Liver (tissue), 9 donors: Measurements from ENCODE around the gene NCS1. TPM values are rescaled to one million over a fixed set of nuclear protein-coding genes. Genes with fewer than 3 reads are reported as not detected.

ENCODE experiments used
- DNase-seq: peaks from one replicate; pipeline ENCODE4 v3.0.0-alpha.2; 2017; ENCODE audit warnings: low spot score
- H3K27ac ChIP-seq, 2 donors: one replicate each; pipeline ENCODE4 v1.7.0; 2013; ENCODE audit warnings: inconsistent platforms in 2 of 2, low read length in 2 of 2, control low read depth in 1 of 2, low read depth in 1 of 2, mild to moderate bottlenecking in 1 of 2
- H3K27me3 ChIP-seq, 4 donors: one replicate each; pipeline versions ENCODE4 v1.6.1 to v1.7.0; 2013; ENCODE audit warnings: low read length in 3 of 4, inconsistent platforms in 1 of 4, mild to moderate bottlenecking in 1 of 4, moderate library complexity in 1 of 4; ENCODE audit not compliant: control insufficient read depth in 4 of 4, insufficient read depth in 4 of 4
- H3K36me3 ChIP-seq, 4 donors: one replicate each; pipeline versions ENCODE4 v1.6.1 to v1.7.0; 2013; ENCODE audit warnings: low read length in 3 of 4, mild to moderate bottlenecking in 3 of 4, low read depth in 1 of 4, moderate library complexity in 1 of 4; ENCODE audit not compliant: control insufficient read depth in 4 of 4, insufficient read depth in 3 of 4
- H3K4me1 ChIP-seq, 4 donors: one replicate each; pipeline versions ENCODE4 v1.6.1 to v1.7.0; 2013; ENCODE audit warnings: low read length in 3 of 4, mild to moderate bottlenecking in 3 of 4, moderate library complexity in 1 of 4; ENCODE audit not compliant: control insufficient read depth in 4 of 4, insufficient read depth in 4 of 4
- H3K4me3 ChIP-seq, 3 donors: one replicate each; pipeline versions ENCODE4 v1.6.1 to v1.7.0; 2013; ENCODE audit warnings: low read length in 3 of 3, control low read depth in 1 of 3, low read depth in 1 of 3, mild to moderate bottlenecking in 1 of 3
- H3K9ac ChIP-seq, 2 donors: one replicate each; pipeline ENCODE4 v1.7.0; 2013; ENCODE audit warnings: low read length in 2 of 2, mild to moderate bottlenecking in 2 of 2, moderate library complexity in 2 of 2, control low read depth in 1 of 2, low read depth in 1 of 2
- H3K9me3 ChIP-seq, 4 donors: one replicate each; pipeline versions ENCODE4 v1.6.1 to v1.7.0; 2013; ENCODE audit warnings: low read length in 3 of 4; ENCODE audit not compliant: control insufficient read depth in 4 of 4
- ATF3 ChIP-seq: IDR thresholded peaks from 2 replicates; pipeline ENCODE4 v1.6.1; 2016; ENCODE audit warnings: antibody characterized with exemption
- CTCF ChIP-seq: fragments of 150-350 bp; IDR thresholded peaks from 2 replicates; pipeline ENCODE4 v1.5.1; 2017; ENCODE audit warnings: improper control_type of control experiment, low read depth, low read length; ENCODE audit not compliant: missing input control
- EGR1 ChIP-seq, 2 donors: IDR thresholded peaks; 2 replicates each; pipeline ENCODE4 v1.6.1; 2016 to 2018; ENCODE audit warnings: antibody characterized with exemption in 2 of 2, low read depth in 2 of 2
- FOXA1 ChIP-seq: IDR thresholded peaks from 2 replicates; pipeline ENCODE4 v1.6.1; 2016; ENCODE audit warnings: antibody characterized with exemption
- FOXA2 ChIP-seq: IDR thresholded peaks from 2 replicates; pipeline ENCODE4 v1.6.1; 2016; ENCODE audit warnings: antibody characterized with exemption
- GABPA ChIP-seq, 2 donors: IDR thresholded peaks in 1 of 2; conservative IDR thresholded peaks in 1 of 2; 2 replicates each; pipeline ENCODE4 v1.6.1; 2016; ENCODE audit warnings: antibody characterized with exemption in 2 of 2, mild to moderate bottlenecking in 1 of 2, moderate library complexity in 1 of 2
- HNF4A ChIP-seq, 2 donors: conservative IDR thresholded peaks; 2 replicates each; pipeline ENCODE4 v1.6.1; 2016; ENCODE audit warnings: antibody characterized with exemption in 2 of 2, mild to moderate bottlenecking in 2 of 2
- HNF4G ChIP-seq: IDR thresholded peaks from 2 replicates; pipeline ENCODE4 v1.6.1; 2016; ENCODE audit warnings: antibody characterized with exemption
- JUND ChIP-seq, 2 donors: IDR thresholded peaks; 2 replicates each; pipeline ENCODE4 v1.6.1; 2016; ENCODE audit warnings: antibody characterized with exemption in 2 of 2
- MAX ChIP-seq: IDR thresholded peaks from 2 replicates; pipeline ENCODE4 v1.6.1; 2016; ENCODE audit warnings: antibody characterized with exemption
- NR2F2 ChIP-seq: IDR thresholded peaks from 2 replicates; pipeline ENCODE4 v1.6.1; 2016; ENCODE audit warnings: antibody characterized with exemption
- RAD21 ChIP-seq, 2 donors: IDR thresholded peaks; 2 replicates each; pipeline ENCODE4 v1.6.1; 2016; ENCODE audit warnings: antibody characterized with exemption in 2 of 2, mild to moderate bottlenecking in 2 of 2
- REST ChIP-seq: IDR thresholded peaks from 2 replicates; pipeline ENCODE4 v1.6.1; 2016; ENCODE audit warnings: antibody characterized with exemption, mild to moderate bottlenecking
- RXRA ChIP-seq, 2 donors: IDR thresholded peaks; 2 replicates each; pipeline ENCODE4 v1.6.1; 2017 to 2018; ENCODE audit warnings: antibody characterized with exemption in 2 of 2, mild to moderate bottlenecking in 1 of 2
- SP1 ChIP-seq: IDR thresholded peaks from 2 replicates; pipeline ENCODE4 v1.6.1; 2018; ENCODE audit warnings: antibody characterized with exemption, mild to moderate bottlenecking
- TAF1 ChIP-seq: conservative IDR thresholded peaks from 2 replicates; pipeline ENCODE4 v1.6.1; 2016; ENCODE audit warnings: antibody characterized with exemption, mild to moderate bottlenecking
- YY1 ChIP-seq: IDR thresholded peaks from 2 replicates; pipeline ENCODE4 v1.6.1; 2016; ENCODE audit warnings: antibody characterized with exemption, mild to moderate bottlenecking
- ZBTB33 ChIP-seq: IDR thresholded peaks from 2 replicates; pipeline ENCODE4 v1.6.1; 2016; ENCODE audit warnings: antibody characterized with exemption
- WGBS: extraction: QIAGEN DNeasy Blood & Tissue Kit; methylation state at CpG from one replicate; pipeline ENCODE4 v1.1.7; 2013; 5-methylcytosine and 5-hydroxymethylcytosine counted together
- polyA plus RNA-seq, 2 donors: library from polyadenylated mRNA; stranded (reverse) in 1 of 2; unstranded in 1 of 2; fragments of 200-250 nt in 1 of 2; fragments of >200 nt in 1 of 2; fragmentation: Nextera tagmentation in 1 of 2; extraction: Ambion mirVana in 1 of 2; gene quantifications; one replicate each; pipeline versions ENCODE4 v1.2.1 to v1.2.3, GENCODE V29; 2013 to 2015
- total RNA-seq, 2 donors: library from RNA; depleted of rRNA; stranded (reverse); fragments of >200 nt; gene quantifications; one replicate each; pipeline ENCODE4 v1.2.3, GENCODE V29; 2014
- donor health status: healthy.
- donor health status: healthy.
- donor health status: healthy.
- donor health status: healthy.
- donor health status: healthy.

The NCS1 gene
- total and polyA plus RNA-seq, 4 donors: 0.35 to 2.5 (median 1.2) TPM

- H3K27me3 ChIP-seq: no peaks in the 10 kb centered on the region
- H3K36me3 ChIP-seq: no peaks in the 10 kb centered on the region
- no peak for DNase-seq
- no peak overlapping the region for H3K9ac ChIP-seq
- peaks cover 0 to 4% (median 2%) of the 10 kb centered on the region in 4 donors for H3K4me1 ChIP-seq
- peak overlapping the region in 1 of 2 donors; percentile 39 for H3K27ac ChIP-seq
- H3K9me3 ChIP-seq: no peaks in the 10 kb centered on the region
- no peak overlapping the region for H3K4me3 ChIP-seq
- TF ChIP-seq ZBTB33 (no peak), FOXA1 (no peak), CTCF (no peak), FOXA2 (no peak), ATF3 (no peak), TAF1 (no peak), NR2F2 (peak; percentile 56), HNF4G (no peak), HNF4A (conservative IDR thresholded peaks at IDR 0.05) (no peak), SP1 (peak; percentile 32), RXRA (IDR thresholded peaks at IDR 0.05) (peak; percentile 51 to 52), MAX (no peak), REST (no peak), GABPA (IDR thresholded peaks at IDR 0.05 in 1 of 2, conservative IDR thresholded peaks at IDR 0.05 in 1 of 2) (no peak), YY1 (no peak), JUND (IDR thresholded peaks at IDR 0.05) (no peak), EGR1 (IDR thresholded peaks at IDR 0.05; ENCODE audit: low read depth in 2 of 2) (no peak), RAD21 (IDR thresholded peaks at IDR 0.05) (peak in 1 of 2 donors; percentile 4)
- 82% methylated on average over 8 of the region's 8 CpGs for WGBS
Observed at GRCh38 chr9:130174920-130175321, 2.7 kb downstream of the NCS1 start.
